ENCODE measurements around the gene COA1.
A peak's percentile ranks its signal among the peaks of the same experiment; 100 is the strongest.
"Not testable (repeated sequence)": the region's sequence is repeated elsewhere in the genome, so short reads cannot be mapped to it uniquely, and the experiment has no call there.

COA1 gene

GRCh38 chr7:43758029-43758821 lies 28.9 kb upstream of the COA1 start, which contains the start of gene BLVRA:
Gene BLVRA, plus strand, starts transcription at chr7:43758680. Its CDS starts 12,479 bp downstream, at chr7:43771159.
- DNase-seq = peak; percentile 83

GRCh38 chr7:43757073-43757720 lies 27.9 kb upstream of the COA1 start:
- no peak for DNase-seq

- DNase-seq = peak; percentile 73
Measured at GRCh38 chr7:43756368-43757072, 27.2 kb upstream of the COA1 start.

GRCh38 chr7:43754596-43754995 lies 25.3 kb upstream of the COA1 start:
- no peak for DNase-seq

GRCh38 chr7:43753843-43754242 lies 24.5 kb upstream of the COA1 start:
- DNase-seq = no peak

GRCh38 chr7:43753271-43753810 lies 24.0 kb upstream of the COA1 start:
- peak; percentile 86 for DNase-seq

- DNase-seq = no peak
Measured at GRCh38 chr7:43752411-43752810, 23.1 kb upstream of the COA1 start.

GRCh38 chr7:43750016-43750887 lies 20.9 kb upstream of the COA1 start:
- DNase-seq = peak; percentile 36

- DNase-seq = no peak
Measured at GRCh38 chr7:43749383-43749940, 20.1 kb upstream of the COA1 start.

- peak; percentile 80 for DNase-seq
Measured at GRCh38 chr7:43747328-43748105, 18.2 kb upstream of the COA1 start.

GRCh38 chr7:43742692-43743091 lies 13.4 kb upstream of the COA1 start:
- DNase-seq = peak; percentile 91

- no peak for DNase-seq
Measured at GRCh38 chr7:43737467-43738127, 8.3 kb upstream of the COA1 start.

GRCh38 chr7:43735802-43736603 lies 6.7 kb upstream of the COA1 start:
- DNase-seq = peak; percentile 45

- DNase-seq = no peak
Measured at GRCh38 chr7:43735403-43735801, 6.1 kb upstream of the COA1 start.

GRCh38 chr7:43734575-43735332 lies 5.4 kb upstream of the COA1 start:
- DNase-seq = not testable (repeated sequence)

- not testable (repeated sequence) for DNase-seq
Measured at GRCh38 chr7:43731494-43731893, 2.2 kb upstream of the COA1 start.

- DNase-seq = no peak
Measured at GRCh38 chr7:43729924-43730248, 563 bp upstream of the COA1 start.

- DNase-seq = no peak
Measured at GRCh38 chr7:43727494-43727893, 1.8 kb downstream of the COA1 start.

- no peak for DNase-seq
Measured at GRCh38 chr7:43727003-43727402, 2.3 kb downstream of the COA1 start.

Data from inflammatory macrophage treated with lipopolysaccharide for 4 hours (primary cell).